Measurements from ENCODE around the gene SLC6A13.

DNA sequence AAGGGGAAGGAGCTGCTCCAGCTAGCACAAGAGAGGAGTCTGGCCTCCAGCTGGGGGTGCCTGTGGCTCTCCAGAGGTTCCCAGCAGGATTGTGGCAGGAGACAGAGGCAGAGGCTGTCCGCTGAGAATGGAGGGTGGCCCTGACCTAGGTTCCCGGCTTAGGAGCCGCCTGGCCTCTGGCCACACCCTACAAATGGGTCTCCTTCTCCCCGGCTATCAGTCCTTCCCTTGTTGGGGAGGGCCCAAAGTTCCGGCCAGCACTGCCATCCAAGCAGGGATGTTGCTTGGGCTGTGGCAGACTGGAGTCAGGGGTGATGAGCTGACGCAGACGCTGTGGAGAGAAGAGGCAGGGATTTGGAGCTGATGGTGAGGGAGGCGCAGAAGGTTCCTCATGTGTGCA, 71.8 kb downstream of the SLC6A13 start:
- TF ChIP-seq, protein P1, sequence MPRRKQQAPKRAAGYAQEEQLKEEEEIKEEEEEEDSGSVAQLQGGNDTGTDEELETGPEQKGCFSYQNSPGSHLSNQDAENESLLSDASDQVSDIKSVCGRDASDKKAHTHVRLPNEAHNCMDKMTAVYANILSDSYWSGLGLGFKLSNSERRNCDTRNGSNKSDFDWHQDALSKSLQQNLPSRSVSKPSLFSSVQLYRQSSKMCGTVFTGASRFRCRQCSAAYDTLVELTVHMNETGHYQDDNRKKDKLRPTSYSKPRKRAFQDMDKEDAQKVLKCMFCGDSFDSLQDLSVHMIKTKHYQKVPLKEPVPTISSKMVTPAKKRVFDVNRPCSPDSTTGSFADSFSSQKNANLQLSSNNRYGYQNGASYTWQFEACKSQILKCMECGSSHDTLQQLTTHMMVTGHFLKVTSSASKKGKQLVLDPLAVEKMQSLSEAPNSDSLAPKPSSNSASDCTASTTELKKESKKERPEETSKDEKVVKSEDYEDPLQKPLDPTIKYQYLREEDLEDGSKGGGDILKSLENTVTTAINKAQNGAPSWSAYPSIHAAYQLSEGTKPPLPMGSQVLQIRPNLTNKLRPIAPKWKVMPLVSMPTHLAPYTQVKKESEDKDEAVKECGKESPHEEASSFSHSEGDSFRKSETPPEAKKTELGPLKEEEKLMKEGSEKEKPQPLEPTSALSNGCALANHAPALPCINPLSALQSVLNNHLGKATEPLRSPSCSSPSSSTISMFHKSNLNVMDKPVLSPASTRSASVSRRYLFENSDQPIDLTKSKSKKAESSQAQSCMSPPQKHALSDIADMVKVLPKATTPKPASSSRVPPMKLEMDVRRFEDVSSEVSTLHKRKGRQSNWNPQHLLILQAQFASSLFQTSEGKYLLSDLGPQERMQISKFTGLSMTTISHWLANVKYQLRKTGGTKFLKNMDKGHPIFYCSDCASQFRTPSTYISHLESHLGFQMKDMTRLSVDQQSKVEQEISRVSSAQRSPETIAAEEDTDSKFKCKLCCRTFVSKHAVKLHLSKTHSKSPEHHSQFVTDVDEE (CRISPR knock-in tag; IDR thresholded peaks at IDR 0.05) = no peak
- TF ChIP-seq ZFP3 (CRISPR knock-in tag; IDR thresholded peaks at IDR 0.05) = no peak
- TF ChIP-seq PPARA (CRISPR knock-in tag; IDR thresholded peaks at IDR 0.05; ENCODE audit: borderline replicate concordance) = no peak
- TF ChIP-seq ZC3H10 (CRISPR knock-in tag; IDR thresholded peaks at IDR 0.05) = no peak
- TF ChIP-seq BACH2 (CRISPR knock-in tag; IDR thresholded peaks at IDR 0.05; ENCODE audit: borderline replicate concordance) = no peak
- TF ChIP-seq, protein P2, sequence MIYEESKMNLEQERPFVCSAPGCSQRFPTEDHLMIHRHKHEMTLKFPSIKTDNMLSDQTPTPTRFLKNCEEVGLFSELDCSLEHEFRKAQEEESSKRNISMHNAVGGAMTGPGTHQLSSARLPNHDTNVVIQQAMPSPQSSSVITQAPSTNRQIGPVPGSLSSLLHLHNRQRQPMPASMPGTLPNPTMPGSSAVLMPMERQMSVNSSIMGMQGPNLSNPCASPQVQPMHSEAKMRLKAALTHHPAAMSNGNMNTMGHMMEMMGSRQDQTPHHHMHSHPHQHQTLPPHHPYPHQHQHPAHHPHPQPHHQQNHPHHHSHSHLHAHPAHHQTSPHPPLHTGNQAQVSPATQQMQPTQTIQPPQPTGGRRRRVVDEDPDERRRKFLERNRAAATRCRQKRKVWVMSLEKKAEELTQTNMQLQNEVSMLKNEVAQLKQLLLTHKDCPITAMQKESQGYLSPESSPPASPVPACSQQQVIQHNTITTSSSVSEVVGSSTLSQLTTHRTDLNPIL (CRISPR knock-in tag; IDR thresholded peaks at IDR 0.05; ENCODE audit: low read depth) = no peak
- no peak for TF ChIP-seq SNAI2 (CRISPR knock-in tag; IDR thresholded peaks at IDR 0.05)

Measured in SK-N-SH treated with all-trans-retinoic acid at 6 μM for 48 hours (cell line).